Limb (tissue), 2 donors: ENCODE results near the gene NCKAP5.

Experiments
- DNase-seq, 2 donors: peaks; one replicate each; pipeline ENCODE4 v3.0.0-alpha.2; 2016; ENCODE audit errors: extremely low spot score in 2 of 2

Gene NCKAP5

GRCh38 chr2:133424876-133425275 lies 143.4 kb downstream of the NCKAP5 start:
- no peak for DNase-seq

- DNase-seq: no peak
Measured at GRCh38 chr2:133422931-133423351, 145.3 kb downstream of the NCKAP5 start.

GRCh38 chr2:133421516-133422324 lies 146.5 kb downstream of the NCKAP5 start:
- no peak for DNase-seq

- no peak for DNase-seq
Measured at GRCh38 chr2:133420788-133421187, 147.5 kb downstream of the NCKAP5 start.

- no peak for DNase-seq
Measured at GRCh38 chr2:133418671-133419070, 149.6 kb downstream of the NCKAP5 start.

- no peak for DNase-seq
Measured at GRCh38 chr2:133418021-133418420, 150.2 kb downstream of the NCKAP5 start.

GRCh38 chr2:133417415-133417814 lies 150.8 kb downstream of the NCKAP5 start:
- no peak for DNase-seq

- DNase-seq: no peak
Measured at GRCh38 chr2:133416736-133417135, 151.5 kb downstream of the NCKAP5 start.

GRCh38 chr2:133416146-133416545 lies 152.1 kb downstream of the NCKAP5 start:
- no peak for DNase-seq

- DNase-seq: no peak
Measured at GRCh38 chr2:133415210-133415876, 152.9 kb downstream of the NCKAP5 start.

- DNase-seq: no peak
Measured at GRCh38 chr2:133414486-133415209, 153.6 kb downstream of the NCKAP5 start.

- DNase-seq: no peak
Measured at GRCh38 chr2:133413863-133414262, 154.4 kb downstream of the NCKAP5 start.

GRCh38 chr2:133412694-133413093 lies 155.6 kb downstream of the NCKAP5 start:
- DNase-seq: no peak

- DNase-seq: no peak
Measured at GRCh38 chr2:133411857-133412256, 156.4 kb downstream of the NCKAP5 start.

- no peak for DNase-seq
Measured at GRCh38 chr2:133411101-133411500, 157.2 kb downstream of the NCKAP5 start.

- DNase-seq: no peak
Measured at GRCh38 chr2:133409581-133410285, 158.5 kb downstream of the NCKAP5 start.

- DNase-seq: no peak
Measured at GRCh38 chr2:133408671-133409070, 159.6 kb downstream of the NCKAP5 start.

GRCh38 chr2:133407341-133407740 lies 160.9 kb downstream of the NCKAP5 start:
- no peak for DNase-seq

GRCh38 chr2:133405252-133405651 lies 163.0 kb downstream of the NCKAP5 start:
- no peak for DNase-seq

- no peak for DNase-seq
Measured at GRCh38 chr2:133400411-133400810, 167.9 kb downstream of the NCKAP5 start.

- DNase-seq: no peak
Measured at GRCh38 chr2:133393895-133394294, 174.4 kb downstream of the NCKAP5 start.

GRCh38 chr2:133390156-133390555 lies 178.1 kb downstream of the NCKAP5 start:
- DNase-seq: no peak
